Activated CD4-positive, alpha-beta T cell treated with anti-CD3 and anti-CD28 coated beads, Interleukin-10, Interleukin-2, amounts not matched to agents 100 ng/mL and 50 ng/mL, durations not matched to agents 16 hours and 8 hours (primary cell): ENCODE data around the gene CCNJL.
"Not testable (repeated sequence)": the region's sequence is repeated elsewhere in the genome, so short reads cannot be mapped to it uniquely, and the experiment has no call there.

Experiments
- DNase-seq: peaks from one replicate; pipeline ENCODE4 v3.0.0-alpha.2; 2020

Gene CCNJL, protein sequence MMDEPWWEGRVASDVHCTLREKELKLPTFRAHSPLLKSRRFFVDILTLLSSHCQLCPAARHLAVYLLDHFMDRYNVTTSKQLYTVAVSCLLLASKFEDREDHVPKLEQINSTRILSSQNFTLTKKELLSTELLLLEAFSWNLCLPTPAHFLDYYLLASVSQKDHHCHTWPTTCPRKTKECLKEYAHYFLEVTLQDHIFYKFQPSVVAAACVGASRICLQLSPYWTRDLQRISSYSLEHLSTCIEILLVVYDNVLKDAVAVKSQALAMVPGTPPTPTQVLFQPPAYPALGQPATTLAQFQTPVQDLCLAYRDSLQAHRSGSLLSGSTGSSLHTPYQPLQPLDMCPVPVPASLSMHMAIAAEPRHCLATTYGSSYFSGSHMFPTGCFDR

GRCh38 chr5:160312134-160312959 is at the start of gene CCNJL:
TSS of gene CCNJL (minus strand) at chr5:160312564. CDS start at chr5:160311923, 641 bp downstream.
- no peak for DNase-seq

GRCh38 chr5:160361624-160362228 is 49.4 kb upstream of the CCNJL start:
- no peak for DNase-seq

GRCh38 chr5:160360310-160360709 is 47.9 kb upstream of the CCNJL start:
- DNase-seq: no peak

DNA sequence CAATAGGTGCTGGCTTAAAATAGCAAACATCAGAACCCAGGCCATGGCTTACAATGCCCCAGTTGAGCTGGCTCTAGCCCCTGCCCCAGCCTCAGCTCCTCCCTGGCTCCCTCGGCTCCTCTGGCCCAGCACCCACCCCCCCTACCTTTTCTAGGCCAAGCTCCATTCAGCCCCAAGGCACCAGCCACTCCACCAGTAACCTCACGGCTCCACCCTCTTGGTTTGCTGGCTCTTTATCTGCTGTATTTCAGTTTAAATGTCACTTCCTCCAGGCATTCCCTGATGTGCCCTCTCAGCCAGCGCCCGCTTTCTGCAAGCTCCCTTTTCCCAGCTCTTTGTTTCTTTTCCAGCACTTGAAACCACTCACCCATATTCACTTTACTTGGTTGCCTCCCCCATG is 47.5 kb upstream of the CCNJL start:
- no peak for DNase-seq

- DNase-seq: no peak
Observed at GRCh38 chr5:160359242-160359641, 46.9 kb upstream of the CCNJL start.

DNA sequence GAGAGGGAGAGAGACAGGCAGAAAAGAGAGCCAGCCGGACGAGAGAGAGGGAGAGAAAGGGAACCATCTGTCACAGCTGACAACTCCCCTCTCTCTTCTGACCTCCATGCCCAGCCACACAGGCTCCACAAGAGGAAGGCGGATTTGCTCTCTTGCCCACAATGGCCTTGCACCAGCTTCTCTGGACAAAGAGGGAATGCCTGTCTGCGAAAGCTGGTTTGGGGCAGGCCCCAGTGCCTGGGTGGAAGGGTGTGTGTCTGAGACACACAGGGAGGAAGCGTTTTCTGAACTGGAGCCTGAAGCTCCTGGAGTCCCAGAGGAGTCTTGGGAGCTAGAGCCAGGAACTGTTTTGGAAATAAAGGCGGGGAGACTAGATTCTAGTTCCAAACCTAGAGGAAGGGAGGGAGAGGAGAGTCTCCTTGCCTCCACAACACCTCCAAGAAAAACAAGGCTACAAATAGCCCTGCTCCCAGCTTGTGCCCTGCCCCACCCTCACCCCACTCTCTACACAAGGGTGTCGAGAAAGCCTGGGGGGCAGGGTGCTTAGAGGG is 45.6 kb upstream of the CCNJL start:
- no peak for DNase-seq

- no peak for DNase-seq
Observed at GRCh38 chr5:160357394-160357793, 45.0 kb upstream of the CCNJL start.

- DNase-seq: no peak
Observed at GRCh38 chr5:160356550-160357347, 44.4 kb upstream of the CCNJL start.

DNA sequence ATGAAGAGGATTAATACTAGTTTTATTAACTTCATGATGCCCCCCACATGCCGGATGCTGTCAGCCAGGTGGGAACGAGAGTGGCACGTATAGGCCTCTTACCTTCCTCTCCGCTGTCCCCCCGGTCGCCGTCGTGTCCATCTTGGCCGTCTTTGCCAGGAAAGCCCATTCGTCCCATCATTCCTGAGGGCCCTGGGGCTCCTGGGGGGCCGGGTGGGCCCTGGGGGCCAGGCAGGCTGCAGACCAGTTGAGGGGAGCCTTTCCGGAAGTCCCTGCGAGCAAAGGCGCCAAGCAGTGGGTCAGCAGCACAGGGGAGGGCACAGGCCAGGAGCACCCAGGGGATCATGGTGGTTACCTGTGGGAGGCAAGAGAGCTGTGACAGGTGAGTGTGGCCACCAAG is 42.3 kb upstream of the CCNJL start:
- no peak for DNase-seq

DNA sequence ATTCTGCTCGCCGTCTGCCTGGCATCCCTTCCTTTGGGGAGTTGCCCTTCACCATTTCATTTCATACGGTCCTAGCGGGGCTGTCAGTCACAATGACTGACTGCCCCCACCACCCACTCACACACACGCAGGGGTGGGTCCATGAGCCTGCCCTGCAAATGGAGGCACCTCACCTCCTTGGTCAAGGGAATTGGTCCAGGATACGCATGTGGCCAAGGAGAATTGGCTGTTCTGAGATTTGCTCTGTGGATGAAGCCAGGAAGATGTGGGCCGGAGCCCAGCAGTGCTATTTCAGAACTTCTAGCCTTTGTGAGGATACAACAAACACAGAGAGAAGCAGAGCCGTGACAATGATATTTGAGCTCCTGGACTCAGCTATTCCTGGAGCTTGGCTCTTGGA is 41.0 kb upstream of the CCNJL start:
- no peak for DNase-seq

DNA sequence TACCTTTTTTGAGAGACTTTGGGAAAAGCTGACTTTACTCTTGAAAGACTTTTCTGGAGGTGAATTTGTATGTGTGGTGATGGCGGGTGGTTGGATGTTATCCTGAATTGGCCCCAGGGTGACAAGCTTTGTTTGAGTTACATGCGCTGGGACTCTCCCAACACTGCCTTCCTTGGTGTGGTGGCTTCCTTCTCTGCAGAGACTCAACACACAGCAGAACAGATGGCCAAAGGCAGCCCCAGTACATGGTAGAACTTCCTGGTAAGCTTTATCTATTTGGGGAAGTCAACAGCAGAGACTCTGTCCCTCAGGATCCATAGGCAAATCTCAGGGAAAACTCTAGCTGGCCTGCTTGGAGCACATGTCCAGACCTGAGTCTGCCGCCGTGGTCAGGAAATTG is 39.9 kb upstream of the CCNJL start:
- no peak for DNase-seq

GRCh38 chr5:160349935-160350303 is 37.6 kb upstream of the CCNJL start:
- no peak for DNase-seq

GRCh38 chr5:160349249-160349934 is 37.0 kb upstream of the CCNJL start:
- no peak for DNase-seq

DNA sequence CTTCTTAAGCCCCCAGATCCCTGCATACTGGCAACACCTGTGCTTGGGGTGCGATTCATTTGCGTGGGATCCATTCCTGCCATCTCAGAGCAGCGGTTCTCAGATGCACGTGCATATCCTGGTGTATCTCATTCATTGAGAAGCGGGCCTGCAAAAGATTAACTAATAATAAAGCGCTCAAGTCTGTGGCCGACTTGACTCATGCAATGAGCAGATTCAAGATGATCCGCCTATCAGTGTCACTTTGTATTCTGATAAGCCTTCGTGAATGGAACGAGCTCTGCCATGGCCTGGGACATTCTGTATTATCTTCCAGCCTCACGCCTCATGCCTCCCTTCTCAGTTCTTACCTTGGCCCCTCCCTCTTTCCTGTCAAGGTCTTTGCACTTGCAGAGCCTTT is 35.7 kb upstream of the CCNJL start:
- DNase-seq: no peak

DNA sequence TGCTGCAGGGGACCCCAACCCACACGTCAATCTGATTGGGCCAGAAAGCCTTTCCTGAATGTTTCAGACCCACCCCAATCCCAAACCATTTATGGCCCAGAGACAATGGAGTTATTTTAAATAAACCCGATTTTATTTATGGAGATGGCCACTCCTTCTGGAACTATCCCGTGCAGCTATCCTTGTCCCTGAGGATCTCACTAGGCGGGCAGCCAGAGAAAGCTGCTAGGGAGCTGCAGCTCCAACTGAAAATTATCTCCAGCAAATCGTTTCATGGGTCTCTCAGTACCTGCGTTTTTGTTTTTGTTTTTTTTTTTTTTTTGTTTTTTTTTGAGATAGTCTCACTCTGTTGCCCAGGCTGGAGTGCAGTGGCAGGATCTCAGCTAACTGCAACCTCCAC is 35.1 kb upstream of the CCNJL start:
- DNase-seq: no peak

DNA sequence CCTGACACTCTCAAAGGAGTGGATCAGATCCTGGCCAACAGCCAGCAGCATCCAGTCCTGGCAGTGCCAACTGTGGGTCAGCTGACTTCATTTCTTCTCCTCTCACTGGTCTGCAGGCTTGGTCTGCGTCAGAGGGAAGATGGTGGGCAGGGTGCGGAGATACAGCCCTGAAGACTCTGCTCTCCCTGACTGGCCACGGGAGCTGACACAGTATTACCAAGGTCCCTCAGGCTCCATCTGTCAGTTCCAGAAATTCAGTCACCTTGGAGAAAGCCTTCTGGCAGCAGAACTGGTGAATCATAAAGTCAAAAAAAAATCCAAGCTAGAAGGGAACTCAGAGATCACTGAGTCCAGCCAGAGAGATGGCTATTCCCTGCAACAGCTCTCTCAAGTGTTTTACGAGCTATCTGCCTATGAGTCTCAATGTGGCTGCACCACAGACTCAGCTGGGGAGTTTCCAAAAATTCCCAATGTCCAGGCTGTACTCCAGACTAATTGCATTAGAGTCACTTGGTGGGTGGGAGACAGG is 30.1 kb upstream of the CCNJL start:
- DNase-seq: no peak

- no peak for DNase-seq
Observed at GRCh38 chr5:160341309-160341870, 29.0 kb upstream of the CCNJL start.

DNA sequence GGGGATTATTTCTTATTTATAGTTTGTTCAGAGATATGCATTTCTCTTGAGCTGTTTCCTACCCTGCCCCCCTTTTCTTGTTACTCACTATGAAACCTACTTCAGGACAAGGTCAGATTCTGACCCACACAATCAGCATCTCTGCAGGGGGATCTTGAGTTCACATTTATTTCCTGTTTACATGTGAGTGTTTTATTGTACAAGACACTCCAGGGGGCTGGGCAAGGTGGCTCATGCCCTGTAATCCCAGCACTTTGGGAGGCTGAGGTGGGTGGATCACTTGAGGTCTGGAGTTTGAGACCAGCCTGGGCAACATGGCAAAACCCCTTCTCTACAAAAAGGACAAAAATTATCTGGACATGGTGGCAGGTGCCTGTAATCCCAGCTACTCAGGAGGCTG is 28.1 kb upstream of the CCNJL start:
- DNase-seq: not testable (repeated sequence)

- DNase-seq: peak; percentile 40
Observed at GRCh38 chr5:160339406-160340130, 27.2 kb upstream of the CCNJL start.

DNA sequence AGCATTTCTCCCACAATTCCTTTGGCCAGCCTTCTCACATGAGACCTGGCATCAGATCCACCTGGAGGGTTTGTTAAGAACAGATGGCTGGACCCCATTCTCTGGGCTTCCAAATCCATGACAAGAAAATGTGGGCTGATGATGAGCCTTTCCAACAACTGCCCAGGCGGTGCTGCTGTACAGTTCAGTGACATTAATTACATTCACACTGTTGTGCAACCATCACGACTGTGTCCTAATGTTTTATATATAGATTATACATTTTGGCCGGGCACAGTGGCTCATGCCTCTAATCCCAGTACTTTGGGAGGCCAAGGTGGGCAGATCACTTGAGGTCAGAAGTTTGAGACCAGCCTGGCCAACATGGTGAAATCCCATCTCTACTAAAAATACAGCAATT is 22.4 kb upstream of the CCNJL start:
- not testable (repeated sequence) for DNase-seq

GRCh38 chr5:160333721-160334120 is 21.4 kb upstream of the CCNJL start:
- no peak for DNase-seq
